ENCODE data around the gene RNF130.

- TF ChIP-seq CTCF (conservative IDR thresholded peaks at IDR 0.05 in 1 of 2, IDR thresholded peaks at IDR 0.05 in 1 of 2; ENCODE audit: extremely low read depth in 1 of 2, insufficient read depth in 1 of 2, low read depth in 1 of 2, low read length in 2 of 2) (no peak), EZH2 (IDR thresholded peaks at IDR 0.05; ENCODE audit: borderline replicate concordance, low read length) (no peak)
Observed at GRCh38 chr5:180045889-180046499, 25.6 kb downstream of the RNF130 start.

All from mammary epithelial cell (primary cell).